Measurements from ENCODE around the gene URB1.
A peak's percentile ranks its signal among the peaks of the same experiment; 100 is the strongest.
"Not testable (repeated sequence)": the region's sequence is repeated elsewhere in the genome, so short reads cannot be mapped to it uniquely, and the experiment has no call there.

The URB1 gene

GRCh38 chr21:32300117-32300681, 92.6 kb downstream of the URB1 start:
- no peak for DNase-seq (ENCODE audit: low read depth in 2 of 3, low spot score in 1 of 3)

- DNase-seq (ENCODE audit: low read depth in 2 of 3, low spot score in 1 of 3), result no peak
Measured at GRCh38 chr21:32299695-32300094, 93.1 kb downstream of the URB1 start.

GRCh38 chr21:32298658-32299081, 94.1 kb downstream of the URB1 start, which contains the start of gene MRAP:
TSS of gene MRAP (plus strand) at chr21:32298855. CDS start at chr21:32298972, 117 bp downstream.
- no peak for DNase-seq (ENCODE audit: low read depth in 2 of 3, low spot score in 1 of 3)

GRCh38 chr21:32298148-32298559, 94.7 kb downstream of the URB1 start:
- no peak for DNase-seq (ENCODE audit: low read depth in 2 of 3, low spot score in 1 of 3)

GRCh38 chr21:32297449-32297848, 95.4 kb downstream of the URB1 start:
- DNase-seq (ENCODE audit: low read depth in 2 of 3, low spot score in 1 of 3), result no peak

GRCh38 chr21:32285476-32285875, 107.3 kb downstream of the URB1 start:
- DNase-seq (ENCODE audit: low read depth in 2 of 3, low spot score in 1 of 3), result no peak

- DNase-seq (ENCODE audit: low read depth in 2 of 3, low spot score in 1 of 3), result no peak
Measured at GRCh38 chr21:32282992-32283391, 109.8 kb downstream of the URB1 start.

GRCh38 chr21:32281531-32281930, 111.3 kb downstream of the URB1 start:
- no peak for DNase-seq (ENCODE audit: low read depth in 2 of 3, low spot score in 1 of 3)

- DNase-seq (ENCODE audit: low read depth in 2 of 3, low spot score in 1 of 3), result no peak
Measured at GRCh38 chr21:32279377-32279680, 113.5 kb downstream of the URB1 start.

- DNase-seq (ENCODE audit: low read depth in 2 of 3, low spot score in 1 of 3), result peak; percentile 95 to 98 (median 97)
Measured at GRCh38 chr21:32278518-32279376, 114.1 kb downstream of the URB1 start, which contains the start of gene MIS18A. TSS of gene MIS18A (minus strand) at chr21:32279049. CDS start at chr21:32279014, 35 bp downstream.

GRCh38 chr21:32278103-32278502, 114.7 kb downstream of the URB1 start:
- DNase-seq (ENCODE audit: low read depth in 2 of 3, low spot score in 1 of 3), result no peak

GRCh38 chr21:32276671-32277070, 116.1 kb downstream of the URB1 start:
- DNase-seq (ENCODE audit: low read depth in 2 of 3, low spot score in 1 of 3), result no peak

GRCh38 chr21:32270748-32271147, 122.1 kb downstream of the URB1 start:
- no peak for DNase-seq (ENCODE audit: low read depth in 2 of 3, low spot score in 1 of 3)

GRCh38 chr21:32265321-32265720, 127.5 kb downstream of the URB1 start:
- not testable (repeated sequence) for DNase-seq (ENCODE audit: low read depth in 2 of 3, low spot score in 1 of 3)

- DNase-seq (ENCODE audit: low read depth in 2 of 3, low spot score in 1 of 3), result no peak
Measured at GRCh38 chr21:32261929-32262328, 130.9 kb downstream of the URB1 start.
